ENCODE measurements around the gene RBMX. TPM values are rescaled to one million over a fixed set of nuclear protein-coding genes. Genes with fewer than 3 reads are reported as not detected.

The RBMX gene
- total and polyA plus RNA-seq, 2 of the 13 experiments (the other 11 are each of a cell fraction or from before 2014, with no cell fraction given) = 114 to 254 TPM

GRCh38 chrX:136829413-136829812 lies 51.1 kb downstream of the RBMX start:
- Histone ChIP-seq H3K9me3 (ENCODE audit: low read length) (no peaks in the 10 kb centered on the region), H3K36me3 (replicated peaks in 1 of 2; ENCODE audit: control insufficient read depth in 1 of 2, insufficient read depth in 2 of 2, low read length in 2 of 2) (no peaks in the 10 kb centered on the region), H3K9ac (ENCODE audit: insufficient read depth, low read depth, low read length) (no peak overlapping the region), H3K27ac (ENCODE audit: extremely low read length, insufficient read depth, low read length) (no peak overlapping the region), H4K20me1 (ENCODE audit: insufficient read depth, low read length) (no peaks in the 10 kb centered on the region), H3K79me2 (ENCODE audit: insufficient read depth, low read length) (no peaks in the 10 kb centered on the region), H3K4me2 (ENCODE audit: low read depth, low read length) (no peak overlapping the region), H2AFZ (ENCODE audit: low read length) (no peak overlapping the region), H3K4me3 (replicated peaks in 1 of 3; ENCODE audit: insufficient read depth in 1 of 3, low read depth in 2 of 3, low read length in 3 of 3) (no peak overlapping the region), H3K27me3 (ENCODE audit: control insufficient read depth in 1 of 2, insufficient read depth in 2 of 2, low read length in 2 of 2) (no peaks in the 10 kb centered on the region), H3K4me1 (ENCODE audit: insufficient read depth, low read length) (peaks cover 10% of the 10 kb centered on the region)
- FAIRE-seq = no peak
- intact Hi-C loops (cut with micrococcal nuclease; ENCODE audit: unreplicated experiment) = no loop called here
- 86% methylated on average over 4 of the region's 5 CpGs for WGBS (ENCODE audit: low lambda C conversion rate)
- no peak for ATAC-seq
- DNase-seq (ENCODE audit: low spot score) = no peak
- POLR2A ChIA-PET = no interaction called here
- in situ Hi-C loops (cut with HindIII; ENCODE audit: extremely low pct_ligation_motif_present, low pct_unique_long_range_greater_than_20kb) = no loop called here
- CTCF ChIA-PET (ENCODE audit: low intra/inter-chr PET ratio, low total read pairs) = no interaction called here
- no TSS peak for BruUV-seq (replicated peaks)
- no peak for TF ChIP-seq ZNF800 (CRISPR knock-in tag; IDR thresholded peaks at IDR 0.05)
- TF ChIP-seq ZNF318 (CRISPR knock-in tag; IDR thresholded peaks at IDR 0.05) = no peak
- TF ChIP-seq ZMAT3 (CRISPR knock-in tag; conservative IDR thresholded peaks at IDR 0.05) = no peak
- TF ChIP-seq, protein P1, sequence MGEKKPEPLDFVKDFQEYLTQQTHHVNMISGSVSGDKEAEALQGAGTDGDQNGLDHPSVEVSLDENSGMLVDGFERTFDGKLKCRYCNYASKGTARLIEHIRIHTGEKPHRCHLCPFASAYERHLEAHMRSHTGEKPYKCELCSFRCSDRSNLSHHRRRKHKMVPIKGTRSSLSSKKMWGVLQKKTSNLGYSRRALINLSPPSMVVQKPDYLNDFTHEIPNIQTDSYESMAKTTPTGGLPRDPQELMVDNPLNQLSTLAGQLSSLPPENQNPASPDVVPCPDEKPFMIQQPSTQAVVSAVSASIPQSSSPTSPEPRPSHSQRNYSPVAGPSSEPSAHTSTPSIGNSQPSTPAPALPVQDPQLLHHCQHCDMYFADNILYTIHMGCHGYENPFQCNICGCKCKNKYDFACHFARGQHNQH (CRISPR knock-in tag; IDR thresholded peaks at IDR 0.05) = no peak
- TF ChIP-seq ISL2 (CRISPR knock-in tag; IDR thresholded peaks at IDR 0.05) = no peak
- no peak for TF ChIP-seq SP5 (CRISPR knock-in tag; IDR thresholded peaks at IDR 0.05; ENCODE audit: borderline replicate concordance, low read depth)
- no peak for TF ChIP-seq ZNF547 (CRISPR knock-in tag; IDR thresholded peaks at IDR 0.05)
- TF ChIP-seq, protein P2, sequence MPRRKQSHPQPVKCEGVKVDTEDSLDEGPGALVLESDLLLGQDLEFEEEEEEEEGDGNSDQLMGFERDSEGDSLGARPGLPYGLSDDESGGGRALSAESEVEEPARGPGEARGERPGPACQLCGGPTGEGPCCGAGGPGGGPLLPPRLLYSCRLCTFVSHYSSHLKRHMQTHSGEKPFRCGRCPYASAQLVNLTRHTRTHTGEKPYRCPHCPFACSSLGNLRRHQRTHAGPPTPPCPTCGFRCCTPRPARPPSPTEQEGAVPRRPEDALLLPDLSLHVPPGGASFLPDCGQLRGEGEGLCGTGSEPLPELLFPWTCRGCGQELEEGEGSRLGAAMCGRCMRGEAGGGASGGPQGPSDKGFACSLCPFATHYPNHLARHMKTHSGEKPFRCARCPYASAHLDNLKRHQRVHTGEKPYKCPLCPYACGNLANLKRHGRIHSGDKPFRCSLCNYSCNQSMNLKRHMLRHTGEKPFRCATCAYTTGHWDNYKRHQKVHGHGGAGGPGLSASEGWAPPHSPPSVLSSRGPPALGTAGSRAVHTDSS (CRISPR knock-in tag; conservative IDR thresholded peaks at IDR 0.05) = no peak
- no peak for TF ChIP-seq ZNF691 (CRISPR knock-in tag; IDR thresholded peaks at IDR 0.05; ENCODE audit: borderline replicate concordance, low read depth)
- no peak for TF ChIP-seq ZNF337 (CRISPR knock-in tag; IDR thresholded peaks at IDR 0.05; ENCODE audit: borderline replicate concordance, low read depth)
- TF ChIP-seq ZNF674 (CRISPR knock-in tag; IDR thresholded peaks at IDR 0.05; ENCODE audit: low read depth) = no peak

All from HepG2 (cell line).